K562 (cell line): ENCODE results near the gene IARS2. TPM values are rescaled to one million over a fixed set of nuclear protein-coding genes. Genes with fewer than 3 reads are reported as not detected.

ENCODE experiments used
- JUN ChIP-seq, 2 experiments: sonication (generic) in 1 of 2; formaldehyde crosslinking in 1 of 2; IDR thresholded peaks; 2 replicates each; pipeline versions ENCODE4 v1.6.1 to v1.8.0; 2012 to 2022; ENCODE audit warnings: borderline replicate concordance in 2 of 2, mild to moderate bottlenecking in 2 of 2, improper control_type of control experiment in 1 of 2, low read depth in 1 of 2, low read length in 1 of 2, missing genetic modification reagents in 1 of 2
- MAZ ChIP-seq, 2 experiments: fragments of 450-650 bp in 1 of 2; sonication (generic) in 1 of 2; formaldehyde crosslinking; IDR thresholded peaks in 1 of 2; conservative IDR thresholded peaks in 1 of 2; 2 replicates each; pipeline versions ENCODE4 v1.4.0 to v1.5.0; 2020; ENCODE audit warnings: mild to moderate bottlenecking in 1 of 2, missing genetic modification reagents in 1 of 2
- MYC ChIP-seq, 2 experiments: fragments of 250-450 bp in 1 of 2; sonication (Bioruptor Pico) in 1 of 2; IDR thresholded peaks; 2 replicates each; pipeline versions ENCODE4 v1.5.1 to v1.6.1; 2012 to 2021; ENCODE audit warnings: low read depth in 2 of 2, borderline replicate concordance in 1 of 2, improper control_type of control experiment in 1 of 2, low read length in 1 of 2, mild to moderate bottlenecking in 1 of 2, moderate library complexity in 1 of 2
- RBM15 ChIP-seq: fragments of 200-400 bp; formaldehyde crosslinking; IDR thresholded peaks from 2 replicates; pipeline ENCODE4 v1.6.1; 2018; ENCODE audit warnings: mild to moderate bottlenecking, low read length, moderate library complexity; ENCODE audit not compliant: insufficient read depth
- TAF9B ChIP-seq: fragments of 450-650 bp; IDR thresholded peaks from 2 replicates; pipeline ENCODE4 v1.6.1; 2018; ENCODE audit warnings: mild to moderate bottlenecking; ENCODE audit not compliant: partially characterized antibody
- polyA plus RNA-seq, 8 experiments: library from polyadenylated mRNA; depleted of rRNA in 4 of 8; stranded (reverse) in 5 of 8; unstranded in 3 of 8; fragments of >200 nt; fragmentation: Nextera tagmentation in 2 of 8; fragmentation: Illumina TruSeq in 1 of 8; extraction: Ambion mirVana in 2 of 8; extraction: Trizol in 1 of 8; gene quantifications; 2 replicates each; pipeline versions ENCODE4 v1.2.1 to v1.2.3, GENCODE V29; 2011 to 2014; ENCODE audit warnings: inconsistent platforms in 1 of 8, missing spikeins in 1 of 8
- total RNA-seq, 7 experiments: library from RNA; depleted of rRNA in 6 of 7; stranded (reverse); fragments of >200 nt in 6 of 7; fragmentation: Illumina TruSeq in 2 of 7; extraction: Trizol in 2 of 7; gene quantifications; 2 replicates each; pipeline versions ENCODE4 v1.2.1 to v1.2.3, GENCODE V29; 2011 to 2021; ENCODE audit warnings: low replicate concordance in 1 of 7
- TF ChIP-seq, protein P1 (sequence below): sonication (generic); IDR thresholded peaks from 2 replicates; pipeline ENCODE4 v1.6.1; 2016
- TF ChIP-seq, protein P2 (sequence below): sonication (generic); formaldehyde crosslinking; IDR thresholded peaks from 2 replicates; pipeline ENCODE4 v1.8.0; 2022; ENCODE audit warnings: mild to moderate bottlenecking, missing genetic modification reagents

IARS2 gene
- total and polyA plus RNA-seq, 9 of the 15 experiments (the other 6 are each of a cell fraction or from before 2014, with no cell fraction given) = 39.6 to 127 (median 93.8) TPM

DNA sequence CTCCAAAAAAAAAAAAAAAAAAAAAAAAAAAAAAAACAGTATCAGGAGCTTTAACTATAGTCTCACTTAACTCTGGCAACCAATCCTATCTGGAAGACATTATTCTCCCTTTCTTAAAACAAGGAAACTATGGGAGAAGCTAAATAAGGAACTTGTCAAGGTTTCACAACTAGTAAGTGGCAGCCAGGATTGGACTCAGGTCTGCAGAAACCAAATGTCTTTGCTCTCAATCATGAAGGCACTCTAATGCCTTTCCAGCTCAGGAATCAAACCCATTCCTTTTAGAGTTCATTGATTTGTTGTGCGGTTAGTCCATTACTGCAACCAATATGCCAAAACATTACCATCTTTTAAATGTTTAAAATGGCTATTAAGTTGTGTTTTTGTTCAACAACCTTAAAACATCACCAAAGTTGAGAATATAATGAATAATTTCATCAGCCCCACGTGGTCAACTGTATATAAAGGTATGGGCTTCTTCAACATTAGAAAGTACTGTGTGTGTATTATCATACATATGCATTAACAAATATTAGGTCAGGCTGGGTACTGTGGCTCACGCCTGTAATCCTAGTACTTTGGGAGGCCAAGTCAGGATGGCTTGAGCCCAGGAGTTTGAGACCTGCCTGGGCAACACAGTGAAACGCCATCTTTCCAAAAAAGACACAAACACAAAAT, 49.1 kb upstream of the IARS2 start (continued):
- TF ChIP-seq JUN (IDR thresholded peaks at IDR 0.05; ENCODE audit: borderline replicate concordance, low read depth, low read length) (no peak), JUN (CRISPR knock-in tag; IDR thresholded peaks at IDR 0.05; ENCODE audit: borderline replicate concordance) (0 out of 2 replicates have a peak, but pooled peaks have one; percentile 70), RBM15 (no peak), TAF9B (no peak), MYC (IDR thresholded peaks at IDR 0.05; ENCODE audit: low read depth, low read length) (0 out of 2 replicates have a peak, but pooled peaks have one; percentile 15), MYC (CRISPR knock-in tag; IDR thresholded peaks at IDR 0.05; ENCODE audit: borderline replicate concordance, low read depth) (no peak), MAZ (CRISPR knock-in tag; conservative IDR thresholded peaks at IDR 0.05 in 1 of 2, IDR thresholded peaks at IDR 0.05 in 1 of 2) (peak in 1 of 2 experiments; percentile 24; a peak in 1 of 4 replicates)
- TF ChIP-seq, protein P1, sequence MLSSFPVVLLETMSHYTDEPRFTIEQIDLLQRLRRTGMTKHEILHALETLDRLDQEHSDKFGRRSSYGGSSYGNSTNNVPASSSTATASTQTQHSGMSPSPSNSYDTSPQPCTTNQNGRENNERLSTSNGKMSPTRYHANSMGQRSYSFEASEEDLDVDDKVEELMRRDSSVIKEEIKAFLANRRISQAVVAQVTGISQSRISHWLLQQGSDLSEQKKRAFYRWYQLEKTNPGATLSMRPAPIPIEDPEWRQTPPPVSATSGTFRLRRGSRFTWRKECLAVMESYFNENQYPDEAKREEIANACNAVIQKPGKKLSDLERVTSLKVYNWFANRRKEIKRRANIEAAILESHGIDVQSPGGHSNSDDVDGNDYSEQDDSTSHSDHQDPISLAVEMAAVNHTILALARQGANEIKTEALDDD = peak; percentile 55; the same call in 1 of the 2 replicates
- TF ChIP-seq, protein P2, sequence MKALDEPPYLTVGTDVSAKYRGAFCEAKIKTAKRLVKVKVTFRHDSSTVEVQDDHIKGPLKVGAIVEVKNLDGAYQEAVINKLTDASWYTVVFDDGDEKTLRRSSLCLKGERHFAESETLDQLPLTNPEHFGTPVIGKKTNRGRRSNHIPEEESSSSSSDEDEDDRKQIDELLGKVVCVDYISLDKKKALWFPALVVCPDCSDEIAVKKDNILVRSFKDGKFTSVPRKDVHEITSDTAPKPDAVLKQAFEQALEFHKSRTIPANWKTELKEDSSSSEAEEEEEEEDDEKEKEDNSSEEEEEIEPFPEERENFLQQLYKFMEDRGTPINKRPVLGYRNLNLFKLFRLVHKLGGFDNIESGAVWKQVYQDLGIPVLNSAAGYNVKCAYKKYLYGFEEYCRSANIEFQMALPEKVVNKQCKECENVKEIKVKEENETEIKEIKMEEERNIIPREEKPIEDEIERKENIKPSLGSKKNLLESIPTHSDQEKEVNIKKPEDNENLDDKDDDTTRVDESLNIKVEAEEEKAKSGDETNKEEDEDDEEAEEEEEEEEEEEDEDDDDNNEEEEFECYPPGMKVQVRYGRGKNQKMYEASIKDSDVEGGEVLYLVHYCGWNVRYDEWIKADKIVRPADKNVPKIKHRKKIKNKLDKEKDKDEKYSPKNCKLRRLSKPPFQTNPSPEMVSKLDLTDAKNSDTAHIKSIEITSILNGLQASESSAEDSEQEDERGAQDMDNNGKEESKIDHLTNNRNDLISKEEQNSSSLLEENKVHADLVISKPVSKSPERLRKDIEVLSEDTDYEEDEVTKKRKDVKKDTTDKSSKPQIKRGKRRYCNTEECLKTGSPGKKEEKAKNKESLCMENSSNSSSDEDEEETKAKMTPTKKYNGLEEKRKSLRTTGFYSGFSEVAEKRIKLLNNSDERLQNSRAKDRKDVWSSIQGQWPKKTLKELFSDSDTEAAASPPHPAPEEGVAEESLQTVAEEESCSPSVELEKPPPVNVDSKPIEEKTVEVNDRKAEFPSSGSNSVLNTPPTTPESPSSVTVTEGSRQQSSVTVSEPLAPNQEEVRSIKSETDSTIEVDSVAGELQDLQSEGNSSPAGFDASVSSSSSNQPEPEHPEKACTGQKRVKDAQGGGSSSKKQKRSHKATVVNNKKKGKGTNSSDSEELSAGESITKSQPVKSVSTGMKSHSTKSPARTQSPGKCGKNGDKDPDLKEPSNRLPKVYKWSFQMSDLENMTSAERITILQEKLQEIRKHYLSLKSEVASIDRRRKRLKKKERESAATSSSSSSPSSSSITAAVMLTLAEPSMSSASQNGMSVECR (CRISPR knock-in tag) = peak; percentile 65; the same call in 1 of the 2 replicates
